PC-9 (cell line): Measurements from ENCODE around the gene TSPAN11. TPM values are rescaled to one million over a fixed set of nuclear protein-coding genes. Genes with fewer than 3 reads are reported as not detected.

ENCODE experiments used
- BruUV-seq: library from RNA; stranded (reverse); fragments of 400-500 nt; replicated peaks from 2 replicates; lab custom pipeline; 2021; lab: Mats Ljungman, UMichigan
- CTCF ChIA-PET: fragments of 300-600 bp; sonication (Branson Sonifier 250); formaldehyde crosslinking; loops from one replicate; lab custom pipeline; 2022; ENCODE audit warnings: antibody characterized with exemption; lab: Charles Lee
- POLR2A ChIA-PET: fragments of 300-600 bp; sonication (Branson Sonifier 250); formaldehyde crosslinking; loops from one replicate; lab custom pipeline; 2022; ENCODE audit warnings: antibody characterized with exemption; ENCODE audit not compliant: unreplicated experiment; lab: Charles Lee
- DNase-seq, 2 experiments: peaks; one replicate each; pipeline versions ENCODE4 v3.0.0 to v3.0.0-alpha.2; 2015 to 2022; ENCODE audit warnings: mixed read lengths in 1 of 2
- H2AFZ ChIP-seq: fragments of 200-600 bp; sonication (generic); 2 replicates; pipeline ENCODE4 v1.8.1; 2017; ENCODE audit warnings: antibody characterized with exemption
- H3F3A ChIP-seq: fragments of 200-600 bp; sonication (generic); 2 replicates; pipeline ENCODE4 v1.8.1; 2017; ENCODE audit warnings: antibody characterized with exemption, mild to moderate bottlenecking, low read depth; ENCODE audit not compliant: insufficient read depth
- H3K27ac ChIP-seq: fragments of 200-600 bp; sonication (generic); 2 replicates; pipeline ENCODE4 v1.6.1; 2016; ENCODE audit warnings: mixed run types
- H3K27me3 ChIP-seq: fragments of 200-600 bp; sonication (generic); 2 replicates; pipeline ENCODE4 v1.6.1; 2016; ENCODE audit warnings: low read depth, mixed run types; ENCODE audit not compliant: insufficient read depth
- H3K36me3 ChIP-seq: fragments of 200-600 bp; sonication (generic); 2 replicates; pipeline ENCODE4 v1.6.1; 2016; ENCODE audit warnings: low read depth, mixed run types
- H3K4me1 ChIP-seq: fragments of 200-600 bp; sonication (generic); replicated peaks from 2 replicates; pipeline ENCODE4 v1.6.1; 2016; ENCODE audit warnings: mixed run types; ENCODE audit not compliant: insufficient read depth
- H3K4me2 ChIP-seq: fragments of 200-600 bp; sonication (generic); 2 replicates; pipeline ENCODE4 v1.6.1; 2017; ENCODE audit warnings: mixed run types
- H3K4me3 ChIP-seq: fragments of 200-600 bp; sonication (generic); 2 replicates; pipeline ENCODE4 v1.6.1; 2016; ENCODE audit warnings: mixed run types
- H3K79me2 ChIP-seq: fragments of 200-600 bp; sonication (generic); 2 replicates; pipeline ENCODE4 v1.6.1; 2017; ENCODE audit warnings: low read depth, mixed run types
- H3K9me2 ChIP-seq: fragments of 200-600 bp; sonication (generic); 2 replicates; pipeline ENCODE4 v1.8.1; 2017; ENCODE audit warnings: mild to moderate bottlenecking; ENCODE audit not compliant: insufficient read depth
- H3K9me3 ChIP-seq: fragments of 200-600 bp; sonication (generic); 2 replicates; pipeline ENCODE4 v1.8.1; 2016; ENCODE audit warnings: low read depth; ENCODE audit not compliant: insufficient read depth
- H4K20me1 ChIP-seq: fragments of 200-600 bp; sonication (generic); 2 replicates; pipeline ENCODE4 v1.8.1; 2017; ENCODE audit not compliant: insufficient read depth
- CTCF ChIP-seq: fragments of 200-600 bp; sonication (generic); conservative IDR thresholded peaks from 2 replicates; pipeline ENCODE4 v1.6.1; 2017; ENCODE audit warnings: mixed run types, antibody characterized with exemption, mild to moderate bottlenecking, moderate library complexity
- EZH2 ChIP-seq: fragments of 200-600 bp; sonication (generic); IDR thresholded peaks from 2 replicates; pipeline ENCODE4 v1.8.0; 2017; ENCODE audit warnings: antibody characterized with exemption, low read depth
- intact Hi-C: fragments of 100-400 bp; cut with micrococcal nuclease; formaldehyde crosslinking; loops from one replicate; pipeline ENCODE4 v1.10.0; 2022; ENCODE audit not compliant: unreplicated experiment
- total RNA-seq: library from RNA; stranded (reverse); gene quantifications from 2 replicates; pipeline ENCODE4 v1.2.3, GENCODE V29; 2021

TSPAN11 gene
- total RNA-seq, 1 experiment from 2014 or later: not detected

- CTCF ChIA-PET: no interaction called here
- H4K20me1 ChIP-seq: no peaks in the 10 kb centered on the region
- no peak for DNase-seq
- no peaks in the 10 kb centered on the region for H3K27me3 ChIP-seq
- no peak overlapping the region for H3K4me2 ChIP-seq
- TF ChIP-seq CTCF (no peak), EZH2 (no peak)
- H3K27ac ChIP-seq: no peak overlapping the region
- H3K9me2 ChIP-seq: no peaks in the 10 kb centered on the region
- H3F3A ChIP-seq: no peaks in the 10 kb centered on the region
- intact Hi-C loops: no loop called here
- POLR2A ChIA-PET: no interaction called here
- no peaks in the 10 kb centered on the region for H3K36me3 ChIP-seq
- no peak overlapping the region for H2AFZ ChIP-seq
- no peaks in the 10 kb centered on the region for H3K9me3 ChIP-seq
- H3K4me1 ChIP-seq: no peaks in the 10 kb centered on the region
- BruUV-seq: no TSS peak
- no peak overlapping the region for H3K4me3 ChIP-seq
- H3K79me2 ChIP-seq: no peaks in the 10 kb centered on the region
These were observed 88.7 kb downstream of the TSPAN11 start for GRCh38 chr12:31015215-31015614.

- H3K4me1 ChIP-seq: no peaks in the 10 kb centered on the region
- no peak for DNase-seq
- CTCF ChIA-PET: no interaction called here
- H3K9me3 ChIP-seq: no peaks in the 10 kb centered on the region
- no peaks in the 10 kb centered on the region for H3K36me3 ChIP-seq
- POLR2A ChIA-PET: no interaction called here
- H4K20me1 ChIP-seq: no peaks in the 10 kb centered on the region
- H3K79me2 ChIP-seq: no peaks in the 10 kb centered on the region
- no peak overlapping the region for H2AFZ ChIP-seq
- H3K27ac ChIP-seq: no peak overlapping the region
- no peaks in the 10 kb centered on the region for H3K27me3 ChIP-seq
- intact Hi-C loops: no loop called here
- no peak overlapping the region for H3K4me3 ChIP-seq
- no peak overlapping the region for H3K4me2 ChIP-seq
- H3K9me2 ChIP-seq: no peaks in the 10 kb centered on the region
- no peaks in the 10 kb centered on the region for H3F3A ChIP-seq
- BruUV-seq: no TSS peak
- TF ChIP-seq CTCF (no peak), EZH2 (no peak)
These were observed 89.5 kb downstream of the TSPAN11 start for GRCh38 chr12:31016057-31016456.

- H3K27me3 ChIP-seq: no peaks in the 10 kb centered on the region
- no peak overlapping the region for H3K4me3 ChIP-seq
- no TSS peak for BruUV-seq
- H3K4me2 ChIP-seq: no peak overlapping the region
- POLR2A ChIA-PET: no interaction called here
- DNase-seq: no peak
- H3K79me2 ChIP-seq: no peaks in the 10 kb centered on the region
- no peak overlapping the region for H3K27ac ChIP-seq
- peaks cover 8% of the 10 kb centered on the region; the same call in 1 of the 2 replicates for H3F3A ChIP-seq
- no peak overlapping the region for H2AFZ ChIP-seq
- no peak for TF ChIP-seq CTCF
- TF ChIP-seq EZH2: no peak
- H4K20me1 ChIP-seq: no peaks in the 10 kb centered on the region
- intact Hi-C loops: no loop called here
- CTCF ChIA-PET: no interaction called here
- H3K9me3 ChIP-seq: peaks cover 8% of the 10 kb centered on the region; the same call in 1 of the 2 replicates
- H3K9me2 ChIP-seq: no peaks in the 10 kb centered on the region
- no peaks in the 10 kb centered on the region for H3K4me1 ChIP-seq
- no peaks in the 10 kb centered on the region for H3K36me3 ChIP-seq
These were observed 91.0 kb downstream of the TSPAN11 start for GRCh38 chr12:31017535-31017934.
